GM21528 (cell line): Measurements from ENCODE around the gene PNLIPRP3.

Experiments
- ATAC-seq: cut with Tn5 transposase; IDR thresholded peaks from one replicate; pipeline ENCODE4 v1.9.1; 2021; ENCODE audit warnings: mild to moderate bottlenecking, moderate library complexity; ENCODE audit not compliant: unreplicated experiment, low FRiP score

PNLIPRP3 gene

DNA sequence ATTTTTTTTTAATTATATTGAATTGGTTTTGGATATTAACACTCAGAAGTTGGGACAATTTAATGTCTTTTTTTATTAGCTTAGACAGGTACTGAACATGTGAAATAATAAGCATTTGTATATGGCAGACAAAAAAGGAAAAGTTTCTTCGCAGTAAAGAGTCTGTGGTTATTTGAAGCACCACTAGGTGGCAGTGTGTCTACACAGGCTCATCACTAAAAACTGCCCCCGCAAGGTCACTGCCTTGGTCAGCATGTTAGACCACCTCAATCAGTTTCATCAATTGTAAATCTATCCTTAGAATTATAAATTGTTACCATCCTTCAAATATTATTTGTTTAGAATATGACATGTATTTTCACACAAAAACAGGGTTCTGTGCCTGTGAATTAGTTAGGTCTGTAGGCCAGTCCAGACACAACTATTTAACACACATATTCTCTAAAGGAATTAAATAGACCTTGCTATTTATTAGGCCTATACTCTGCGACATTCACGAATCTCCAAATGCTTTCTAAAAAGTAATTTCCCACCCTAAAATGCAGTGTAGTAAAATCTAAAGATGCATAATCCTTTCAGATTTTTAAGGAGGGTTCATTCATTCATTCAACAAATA, 17.0 kb downstream of the PNLIPRP3 start:
- ATAC-seq, result peak; percentile 72

GRCh38 chr10:116450861-116451260, 23.2 kb downstream of the PNLIPRP3 start:
- no peak for ATAC-seq

DNA sequence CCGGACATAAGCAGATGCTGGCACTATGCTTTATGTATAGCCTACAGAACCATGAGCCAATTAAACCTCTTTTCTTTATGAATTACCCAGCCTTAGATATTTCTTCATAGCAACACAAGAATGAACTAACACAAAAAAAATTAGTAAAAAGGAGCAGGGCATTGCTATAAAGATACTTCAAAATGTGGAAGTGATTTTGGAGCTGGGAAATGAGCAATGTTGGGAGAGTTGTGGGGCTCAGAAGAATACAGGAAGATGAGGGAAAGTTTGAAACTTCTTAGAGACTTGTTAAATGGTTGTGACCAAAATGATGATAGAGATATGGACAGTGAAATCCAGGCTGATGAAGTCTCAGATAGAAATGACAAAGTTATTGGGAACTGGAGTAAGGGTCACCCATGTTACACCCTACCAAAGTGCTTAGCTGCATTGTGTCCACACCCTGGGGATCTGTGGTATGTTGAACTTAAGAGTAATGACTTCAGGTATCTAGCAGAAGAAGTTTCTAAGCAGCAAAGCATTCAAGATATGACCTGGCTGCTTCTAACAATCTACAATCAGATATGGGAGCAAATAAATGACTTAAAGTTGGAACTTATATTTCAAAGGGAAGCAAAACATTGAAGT, 24.2 kb downstream of the PNLIPRP3 start:
- no peak for ATAC-seq

GRCh38 chr10:116452338-116452720, 24.7 kb downstream of the PNLIPRP3 start:
- ATAC-seq, result no peak

GRCh38 chr10:116457488-116457887, 29.8 kb downstream of the PNLIPRP3 start:
- ATAC-seq, result no peak

DNA sequence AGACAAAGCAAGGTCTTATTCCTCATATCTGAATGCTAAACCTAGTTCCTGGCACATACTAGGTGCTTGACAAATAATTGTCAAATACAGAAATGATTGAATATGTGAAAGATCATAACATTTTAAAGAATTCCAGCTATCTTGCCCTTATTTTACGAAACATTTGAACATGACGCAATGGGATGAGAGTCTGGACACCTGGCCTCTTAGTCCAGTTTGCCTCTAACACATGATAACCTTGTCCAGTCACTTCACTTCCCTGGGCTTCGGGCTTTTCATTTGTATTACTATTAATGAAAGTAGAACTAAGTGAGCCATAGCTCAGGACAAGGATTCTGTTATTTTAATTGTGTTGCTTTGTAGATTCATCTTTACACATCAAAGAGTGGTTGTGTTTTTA, 32.6 kb downstream of the PNLIPRP3 start:
- no peak for ATAC-seq

DNA sequence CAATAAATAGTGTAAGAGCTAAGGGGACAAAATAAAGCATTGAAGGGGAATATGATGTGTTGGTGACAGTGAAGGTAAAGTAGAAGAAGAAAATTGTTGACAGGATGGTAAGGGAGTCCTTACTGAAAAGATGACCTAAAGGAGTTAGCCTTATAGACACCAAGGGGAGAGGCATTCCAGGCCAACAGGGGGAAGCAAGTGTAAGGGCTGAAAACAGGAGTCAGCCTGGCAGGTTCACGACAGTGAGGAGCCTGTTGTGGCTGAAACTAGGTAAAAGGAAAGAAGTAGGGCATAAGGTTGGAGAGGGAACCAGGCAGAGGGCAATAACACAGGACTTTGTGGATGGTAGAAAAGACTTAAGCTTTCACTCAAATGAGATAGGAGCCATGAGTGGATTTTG, 34.0 kb downstream of the PNLIPRP3 start:
- ATAC-seq, result no peak

DNA sequence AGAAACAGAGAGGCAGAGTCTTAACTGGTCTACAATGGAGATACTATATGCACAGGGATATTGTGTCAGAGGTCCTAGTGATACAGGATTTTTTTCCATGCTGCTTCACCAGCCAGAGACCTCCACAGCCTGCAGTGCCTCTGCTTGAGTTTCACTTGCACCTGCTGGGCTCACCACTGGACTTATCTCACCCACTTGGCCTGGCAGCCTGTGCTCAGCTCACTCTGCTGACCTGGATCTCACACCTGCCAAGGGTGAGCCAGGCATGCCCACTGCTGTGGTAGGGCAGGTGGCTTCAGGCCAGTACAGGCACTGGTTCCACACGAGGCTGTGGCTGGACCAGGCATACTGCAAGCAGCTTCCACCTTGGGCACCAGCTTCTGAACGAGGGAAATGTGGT, 36.6 kb downstream of the PNLIPRP3 start:
- no peak for ATAC-seq

- no peak for ATAC-seq
Measured at GRCh38 chr10:116465546-116465945, 37.9 kb downstream of the PNLIPRP3 start.

DNA sequence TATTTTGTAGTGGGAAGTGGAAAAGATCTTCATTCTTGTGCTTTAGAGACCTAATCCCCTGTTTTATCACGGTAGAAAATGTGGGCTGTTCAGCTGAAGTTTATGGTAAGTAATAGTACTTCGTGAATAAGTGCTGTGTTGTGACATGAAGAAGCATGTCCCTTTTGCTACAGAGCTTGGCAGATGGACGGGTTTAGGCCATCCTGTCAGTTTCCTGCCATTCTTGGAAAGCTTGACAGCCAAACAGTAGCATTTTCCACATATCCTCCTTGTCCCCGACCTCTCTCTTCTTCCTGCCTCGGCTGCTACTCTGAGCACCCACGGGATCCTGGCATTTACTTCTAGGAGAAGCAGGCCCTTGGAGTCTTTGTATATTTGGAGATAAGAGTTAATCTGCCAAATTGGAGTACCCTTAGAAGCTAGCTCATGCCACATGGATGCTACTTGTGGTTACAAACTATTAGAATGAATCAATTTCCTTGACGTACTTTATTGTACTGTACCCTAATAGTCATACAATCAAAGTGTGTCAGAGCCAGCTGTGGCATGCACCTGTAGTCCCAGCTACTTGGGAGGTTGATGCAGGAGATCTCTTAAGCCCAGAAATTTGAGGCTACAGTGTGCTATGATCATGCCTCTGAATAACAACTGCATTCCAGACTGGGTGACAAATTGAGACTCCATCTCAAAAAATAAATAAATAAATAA, 39.2 kb downstream of the PNLIPRP3 start:
- ATAC-seq, result no peak

DNA sequence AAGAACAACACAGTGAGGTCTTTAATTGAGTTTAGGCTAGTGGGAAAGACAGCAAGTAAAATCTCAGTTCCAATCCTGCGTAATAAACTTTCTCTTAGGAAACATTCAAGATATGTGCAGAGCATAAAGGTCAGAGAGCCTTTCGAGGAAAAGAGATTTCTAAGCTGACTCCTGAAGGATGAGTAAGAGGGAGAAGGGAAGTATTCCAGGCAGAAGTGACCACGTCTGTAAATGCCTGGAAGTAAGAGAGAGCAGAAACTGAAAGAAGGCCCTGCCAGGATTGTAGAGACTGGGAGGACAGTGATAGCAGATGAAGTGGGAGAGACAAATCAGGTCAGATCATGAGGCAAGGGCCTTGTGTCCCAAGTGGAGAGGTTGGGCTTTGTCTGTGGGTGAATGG, 41.8 kb downstream of the PNLIPRP3 start:
- no peak for ATAC-seq

DNA sequence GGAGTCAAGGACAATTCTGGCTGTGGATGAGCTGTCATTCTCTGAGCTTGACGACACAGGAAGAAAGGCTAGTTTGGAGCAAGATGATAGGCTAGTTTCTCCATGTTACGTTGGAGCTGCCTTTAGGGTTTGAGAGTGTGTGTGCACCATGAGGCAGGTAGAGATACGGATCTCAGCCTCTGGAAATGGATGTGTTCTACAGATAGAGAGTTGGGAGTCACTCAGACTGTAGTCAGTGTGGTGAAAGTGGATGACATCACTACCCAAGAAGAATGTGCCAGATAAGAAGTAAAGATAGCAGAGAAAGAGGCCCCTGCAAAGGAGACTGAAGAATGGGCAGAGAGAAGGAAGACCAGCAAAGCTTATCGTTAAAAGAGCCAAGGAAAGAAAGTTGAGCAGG, 42.4 kb downstream of the PNLIPRP3 start:
- ATAC-seq, result no peak

GRCh38 chr10:116470768-116471415, 43.2 kb downstream of the PNLIPRP3 start:
- no peak for ATAC-seq

DNA sequence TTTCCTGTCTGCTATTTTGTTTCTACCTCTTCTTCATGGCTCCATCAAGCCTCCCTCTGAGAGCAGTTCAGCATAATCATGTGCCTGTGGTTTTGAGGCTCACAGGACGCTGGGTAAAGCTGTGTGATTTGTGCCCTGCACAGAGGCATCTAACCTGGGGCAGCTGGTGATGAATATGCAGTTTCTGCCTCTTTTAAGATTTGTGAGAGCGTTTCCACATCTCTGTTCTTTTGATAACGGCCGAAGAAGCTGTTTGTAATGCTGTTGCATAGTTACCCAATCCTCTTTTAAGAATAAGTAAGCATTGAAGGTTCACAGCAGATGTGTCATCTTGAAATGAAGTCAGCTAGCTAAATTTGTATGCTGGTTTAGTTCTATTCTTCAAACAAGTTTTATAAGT, 45.2 kb downstream of the PNLIPRP3 start:
- no peak for ATAC-seq

DNA sequence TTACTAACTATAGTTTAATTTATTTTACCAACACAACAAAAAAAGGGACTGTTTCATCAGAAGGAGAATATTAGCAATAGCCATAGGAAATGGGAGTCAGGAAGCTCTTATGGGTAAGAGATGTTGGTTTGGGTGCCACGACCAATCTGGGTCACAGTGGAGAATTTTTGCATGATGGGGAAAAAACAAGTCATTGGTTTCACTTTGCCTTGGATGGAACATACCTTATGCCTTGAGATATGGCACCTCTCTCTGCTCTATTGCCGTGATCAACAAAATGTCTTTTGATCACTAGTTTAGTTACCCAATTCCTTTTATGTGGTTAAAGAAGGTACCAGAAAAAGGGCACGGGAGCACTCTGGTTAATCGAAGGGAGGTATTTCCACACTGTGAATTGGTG, 48.2 kb downstream of the PNLIPRP3 start:
- ATAC-seq, result no peak

DNA sequence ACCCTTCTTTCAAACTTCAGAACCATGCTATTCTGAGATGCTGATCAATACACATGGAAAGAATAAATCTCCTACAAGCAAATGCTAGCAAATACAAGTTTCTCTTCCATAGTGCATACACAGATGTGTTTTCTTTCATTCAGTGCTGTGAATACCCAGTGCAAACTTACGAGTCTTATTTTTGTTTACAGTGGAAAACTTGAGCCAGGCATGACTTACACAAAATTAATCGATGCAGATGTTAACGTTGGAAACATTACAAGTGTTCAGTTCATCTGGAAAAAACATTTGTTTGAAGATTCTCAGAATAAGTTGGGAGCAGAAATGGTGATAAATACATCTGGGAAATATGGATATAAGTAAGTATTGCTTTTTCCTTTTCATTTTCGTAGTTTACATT, 48.8 kb downstream of the PNLIPRP3 start:
- ATAC-seq, result no peak

DNA sequence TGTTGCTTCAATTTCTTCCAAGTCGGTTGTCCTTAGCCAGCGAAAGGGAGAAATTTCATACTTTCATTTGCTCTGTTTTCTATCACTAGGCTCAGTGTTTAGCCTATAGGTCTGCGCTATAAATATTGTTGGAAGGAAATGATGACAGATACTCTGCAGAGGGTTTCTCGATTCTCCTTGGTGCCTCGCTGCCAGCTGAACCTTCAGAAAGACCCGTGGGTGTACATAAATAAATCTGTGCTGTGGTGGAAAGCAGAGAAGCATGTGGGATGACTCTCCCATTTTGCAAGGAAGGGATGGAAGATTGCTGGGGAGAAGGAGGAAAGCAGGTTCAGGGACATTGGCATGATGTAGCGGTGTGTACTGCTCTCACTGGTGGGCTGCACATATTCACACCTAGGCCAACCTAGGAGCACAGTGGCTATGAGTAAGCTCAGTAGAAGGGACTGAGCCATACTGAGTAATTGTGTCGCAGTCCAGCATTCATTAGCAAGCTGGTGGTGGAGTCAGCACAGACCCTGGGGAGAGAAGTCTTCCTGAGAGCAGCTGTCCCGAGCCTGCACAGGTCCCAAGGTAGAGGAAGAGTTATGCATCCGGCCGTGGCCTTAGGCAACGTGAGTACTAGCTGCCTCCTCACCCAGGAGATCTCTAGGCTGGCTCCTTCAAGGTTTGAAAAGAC, 50.5 kb downstream of the PNLIPRP3 start:
- no peak for ATAC-seq

DNA sequence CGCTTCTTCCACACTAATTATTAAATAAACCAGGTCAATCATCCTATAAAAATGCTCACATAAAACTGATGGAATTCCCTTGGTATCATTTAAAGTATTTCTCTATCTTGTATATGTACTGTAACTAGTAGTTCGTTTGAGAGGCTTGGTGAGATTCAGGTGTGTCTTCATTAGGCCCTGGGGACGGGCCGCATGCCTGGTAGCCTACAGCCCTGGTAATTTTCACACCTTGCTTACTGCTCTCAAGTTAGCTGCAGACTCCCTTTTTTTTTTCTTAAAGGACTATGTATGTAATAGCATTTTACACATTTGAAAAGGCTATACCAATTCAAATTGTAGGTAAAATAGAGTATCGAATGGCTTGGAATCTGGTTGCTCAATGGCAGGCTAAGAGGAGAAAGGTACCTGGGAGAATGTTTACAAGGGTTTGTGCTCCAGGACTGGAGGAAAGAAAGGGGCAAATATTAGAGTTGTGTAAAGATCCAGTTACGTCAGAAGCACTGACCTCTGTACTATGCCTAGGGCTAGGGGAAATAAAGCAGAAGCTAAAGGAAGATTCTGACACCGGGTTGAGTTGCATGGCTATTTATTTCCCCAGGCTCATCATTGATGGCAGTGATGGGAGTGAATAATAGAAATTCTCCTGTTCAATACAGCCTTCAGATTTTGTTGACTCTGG, 59.3 kb downstream of the PNLIPRP3 start:
- ATAC-seq, result no peak

- ATAC-seq, result no peak
Measured at GRCh38 chr10:116487522-116488430, 60.1 kb downstream of the PNLIPRP3 start.
